Activated naive CD4-positive, alpha-beta T cell treated with anti-CD3 and anti-CD28 coated beads, Interleukin-2, amount 50 U/mL, for 24 hours (primary cell): ENCODE measurements around the gene XKR3.
A peak's percentile ranks its signal among the peaks of the same experiment; 100 is the strongest.
"Not testable (repeated sequence)": the region's sequence is repeated elsewhere in the genome, so short reads cannot be mapped to it uniquely, and the experiment has no call there.

Experiments used
- H3K27ac Mint-ChIP-seq: one replicate; pipeline ENCODE4 v1.8.0; 2021; ENCODE audit warnings: mild to moderate bottlenecking, mixed read lengths
- H3K27me3 Mint-ChIP-seq: one replicate; pipeline ENCODE4 v1.8.0; 2021; ENCODE audit warnings: mixed read lengths
- H3K36me3 Mint-ChIP-seq: one replicate; pipeline ENCODE4 v1.8.0; 2021; ENCODE audit warnings: mixed read lengths
- H3K4me1 Mint-ChIP-seq: one replicate; pipeline ENCODE4 v1.8.0; 2021; ENCODE audit warnings: mixed read lengths
- H3K4me3 Mint-ChIP-seq: one replicate; pipeline ENCODE4 v1.8.0; 2021; ENCODE audit warnings: mild to moderate bottlenecking, mixed read lengths
- H3K9me3 Mint-ChIP-seq: one replicate; pipeline ENCODE4 v1.8.0; 2021; ENCODE audit warnings: mixed read lengths

Gene XKR3

GRCh38 chr22:16824716-16825687 lies at the start of gene XKR3:
Gene XKR3, minus strand, starts transcription at chr22:16825411. Its CDS starts 17,338 bp downstream, at chr22:16808073.
- Mint-ChIP-seq H3K27ac (peak within 1 kb of the TSS; percentile 38), H3K27me3 (no peaks in the 10 kb centered on the region), H3K9me3 (no peaks in the 10 kb centered on the region), H3K4me3 (peak within 1 kb of the TSS; percentile 81), H3K4me1 (peaks cover 23% of the 10 kb centered on the region), H3K36me3 (no peaks in the 10 kb centered on the region)

GRCh38 chr22:16869640-16870039 lies 44.4 kb upstream of the XKR3 start:
- not testable (repeated sequence) for H3K27me3 Mint-ChIP-seq, H3K36me3 Mint-ChIP-seq, H3K27ac Mint-ChIP-seq, H3K4me1 Mint-ChIP-seq, H3K9me3 Mint-ChIP-seq, H3K4me3 Mint-ChIP-seq

- Mint-ChIP-seq H3K9me3 (no peaks in the 10 kb centered on the region), H3K36me3 (no peaks in the 10 kb centered on the region), H3K27me3 (no peaks in the 10 kb centered on the region), H3K4me1 (no peaks in the 10 kb centered on the region), H3K27ac (no peak overlapping the region), H3K4me3 (no peak overlapping the region)
Measured at GRCh38 chr22:16866167-16866566, 41.0 kb upstream of the XKR3 start.

- H3K27me3 Mint-ChIP-seq, H3K4me3 Mint-ChIP-seq, H3K36me3 Mint-ChIP-seq, H3K4me1 Mint-ChIP-seq, H3K9me3 Mint-ChIP-seq, H3K27ac Mint-ChIP-seq: not testable (repeated sequence)
Measured at GRCh38 chr22:16856851-16857250, 31.6 kb upstream of the XKR3 start.

- no peaks in the 10 kb centered on the region for H3K4me1 Mint-ChIP-seq
- H3K27me3 Mint-ChIP-seq, result peaks cover 12% of the 10 kb centered on the region
- H3K27ac Mint-ChIP-seq, result no peak overlapping the region
Measured at GRCh38 chr22:16854631-16855030, 29.4 kb upstream of the XKR3 start.

GRCh38 chr22:16851268-16851996 lies 26.2 kb upstream of the XKR3 start:
- not testable (repeated sequence) for H3K27ac Mint-ChIP-seq, H3K27me3 Mint-ChIP-seq, H3K9me3 Mint-ChIP-seq, H3K4me3 Mint-ChIP-seq, H3K36me3 Mint-ChIP-seq, H3K4me1 Mint-ChIP-seq

More at GRCh38 chr22:16854631-16855030, 29.4 kb upstream of the XKR3 start:
- H3K9me3 Mint-ChIP-seq, result no peaks in the 10 kb centered on the region
- H3K4me3 Mint-ChIP-seq, result no peak overlapping the region
- H3K36me3 Mint-ChIP-seq, result no peaks in the 10 kb centered on the region

- Mint-ChIP-seq H3K27ac (no peak overlapping the region), H3K4me1 (no peaks in the 10 kb centered on the region)
Measured at GRCh38 chr22:16847271-16847670, 22.1 kb upstream of the XKR3 start.

GRCh38 chr22:16845881-16846280 lies 20.7 kb upstream of the XKR3 start:
- Mint-ChIP-seq H3K9me3 (no peaks in the 10 kb centered on the region), H3K27me3 (peaks cover 5% of the 10 kb centered on the region), H3K27ac (no peak overlapping the region), H3K4me3 (no peak overlapping the region), H3K36me3 (peaks cover 3% of the 10 kb centered on the region), H3K4me1 (no peaks in the 10 kb centered on the region)

More at GRCh38 chr22:16847271-16847670, 22.1 kb upstream of the XKR3 start:
- H3K4me3 Mint-ChIP-seq, result no peak overlapping the region
- H3K27me3 Mint-ChIP-seq, result peaks cover 6% of the 10 kb centered on the region
- H3K36me3 Mint-ChIP-seq, result peaks cover 3% of the 10 kb centered on the region
- H3K9me3 Mint-ChIP-seq, result no peaks in the 10 kb centered on the region

GRCh38 chr22:16845465-16845864 lies 20.3 kb upstream of the XKR3 start:
- peaks cover 3% of the 10 kb centered on the region for H3K36me3 Mint-ChIP-seq
- no peak overlapping the region for H3K27ac Mint-ChIP-seq
- H3K4me1 Mint-ChIP-seq, result no peaks in the 10 kb centered on the region
- H3K4me3 Mint-ChIP-seq, result no peak overlapping the region
- no peaks in the 10 kb centered on the region for H3K9me3 Mint-ChIP-seq
- peaks cover 5% of the 10 kb centered on the region for H3K27me3 Mint-ChIP-seq

- Mint-ChIP-seq H3K27me3 (peaks cover 3% of the 10 kb centered on the region), H3K36me3 (peaks cover 3% of the 10 kb centered on the region), H3K9me3 (no peaks in the 10 kb centered on the region), H3K4me1 (no peaks in the 10 kb centered on the region), H3K4me3 (no peak overlapping the region), H3K27ac (no peak overlapping the region)
Measured at GRCh38 chr22:16844529-16844928, 19.3 kb upstream of the XKR3 start.

GRCh38 chr22:16838073-16838472 lies 12.9 kb upstream of the XKR3 start:
- H3K36me3 Mint-ChIP-seq, result no peaks in the 10 kb centered on the region
- peaks cover 7% of the 10 kb centered on the region for H3K27me3 Mint-ChIP-seq
- no peaks in the 10 kb centered on the region for H3K4me1 Mint-ChIP-seq
- no peak overlapping the region for H3K27ac Mint-ChIP-seq
- no peaks in the 10 kb centered on the region for H3K9me3 Mint-ChIP-seq
- no peak overlapping the region for H3K4me3 Mint-ChIP-seq

- H3K4me3 Mint-ChIP-seq, result no peak overlapping the region
- no peak overlapping the region for H3K27ac Mint-ChIP-seq
Measured at GRCh38 chr22:16834971-16835370, 9.8 kb upstream of the XKR3 start.

GRCh38 chr22:16831257-16831656 lies 6.0 kb upstream of the XKR3 start:
- Mint-ChIP-seq H3K27ac (no peak overlapping the region), H3K27me3 (peaks cover 3% of the 10 kb centered on the region), H3K9me3 (no peaks in the 10 kb centered on the region), H3K4me1 (no peaks in the 10 kb centered on the region), H3K4me3 (no peak overlapping the region), H3K36me3 (no peaks in the 10 kb centered on the region)

More at GRCh38 chr22:16834971-16835370, 9.8 kb upstream of the XKR3 start:
- H3K4me1 Mint-ChIP-seq, result no peaks in the 10 kb centered on the region
- H3K27me3 Mint-ChIP-seq, result peaks cover 7% of the 10 kb centered on the region
- no peaks in the 10 kb centered on the region for H3K9me3 Mint-ChIP-seq
- no peaks in the 10 kb centered on the region for H3K36me3 Mint-ChIP-seq

- Mint-ChIP-seq H3K4me3 (no peak overlapping the region), H3K27me3 (no peaks in the 10 kb centered on the region), H3K36me3 (no peaks in the 10 kb centered on the region), H3K9me3 (no peaks in the 10 kb centered on the region), H3K27ac (no peak overlapping the region), H3K4me1 (peaks cover 9% of the 10 kb centered on the region)
Measured at GRCh38 chr22:16829985-16830384, 4.8 kb upstream of the XKR3 start.

GRCh38 chr22:16828876-16829275 lies 3.7 kb upstream of the XKR3 start:
- H3K9me3 Mint-ChIP-seq, result no peaks in the 10 kb centered on the region
- H3K27ac Mint-ChIP-seq, result no peak overlapping the region
- H3K27me3 Mint-ChIP-seq, result no peaks in the 10 kb centered on the region
- H3K36me3 Mint-ChIP-seq, result no peaks in the 10 kb centered on the region
- H3K4me3 Mint-ChIP-seq, result no peak overlapping the region
- peaks cover 20% of the 10 kb centered on the region for H3K4me1 Mint-ChIP-seq

GRCh38 chr22:16827506-16827905 lies 2.3 kb upstream of the XKR3 start:
- Mint-ChIP-seq H3K9me3 (no peaks in the 10 kb centered on the region), H3K4me1 (peaks cover 23% of the 10 kb centered on the region), H3K27ac (no peak overlapping the region), H3K27me3 (no peaks in the 10 kb centered on the region), H3K36me3 (no peaks in the 10 kb centered on the region), H3K4me3 (no peak overlapping the region)
